Activated T-cell treated with anti-CD3 and anti-CD28 coated beads for 48 hours (primary cell): ENCODE results near the gene LBR.

ENCODE experiments used
- DNase-seq: peaks from one replicate; pipeline ENCODE4 v3.0.0-alpha.2; 2020; ENCODE audit warnings: low read depth

Gene LBR

DNA sequence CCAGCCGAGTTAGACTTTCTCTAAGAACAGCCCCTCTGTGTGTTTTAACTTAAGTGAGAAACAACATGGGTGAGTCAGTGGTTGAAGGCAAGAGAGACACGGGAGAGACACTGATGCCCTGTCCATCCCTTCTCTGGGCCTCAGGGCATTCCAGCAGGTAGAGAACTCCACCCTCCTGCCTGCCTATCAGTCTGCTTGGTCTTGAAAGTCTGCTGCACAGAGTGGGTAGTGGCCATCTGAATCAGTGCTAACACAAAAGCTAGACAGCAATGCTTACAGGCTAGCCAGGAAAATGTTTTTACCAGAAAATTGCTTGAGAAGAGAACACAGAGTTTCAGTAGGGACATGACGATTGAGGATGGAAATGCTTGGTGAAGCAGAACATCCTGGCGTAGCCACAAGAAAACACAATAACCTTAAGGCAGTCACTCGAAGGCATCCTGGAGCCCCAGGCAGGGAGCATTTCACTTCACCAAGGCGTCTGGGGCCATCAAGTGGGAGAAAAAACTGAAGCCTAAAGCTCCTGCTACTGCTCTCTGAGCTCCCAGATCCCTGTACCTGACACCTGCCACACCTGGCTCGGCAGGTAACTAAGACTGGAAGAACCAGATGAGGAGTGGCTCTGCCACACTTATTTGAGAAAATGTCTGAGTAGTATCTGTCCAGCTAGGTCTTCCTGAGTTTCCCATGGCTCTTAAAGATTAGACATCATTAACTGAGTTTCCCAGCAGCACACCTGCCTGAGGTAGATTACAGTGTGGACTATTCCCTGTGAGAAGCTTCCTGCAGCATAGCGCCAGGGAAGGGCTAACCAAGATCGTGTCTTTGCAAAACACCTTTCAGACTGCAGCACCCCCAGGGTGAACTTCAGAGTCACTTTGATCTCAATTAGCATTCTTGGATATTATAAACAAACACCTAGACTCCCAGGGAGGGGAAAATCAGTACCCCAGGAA lies 18.1 kb upstream of the LBR start:
- no peak for DNase-seq

DNA sequence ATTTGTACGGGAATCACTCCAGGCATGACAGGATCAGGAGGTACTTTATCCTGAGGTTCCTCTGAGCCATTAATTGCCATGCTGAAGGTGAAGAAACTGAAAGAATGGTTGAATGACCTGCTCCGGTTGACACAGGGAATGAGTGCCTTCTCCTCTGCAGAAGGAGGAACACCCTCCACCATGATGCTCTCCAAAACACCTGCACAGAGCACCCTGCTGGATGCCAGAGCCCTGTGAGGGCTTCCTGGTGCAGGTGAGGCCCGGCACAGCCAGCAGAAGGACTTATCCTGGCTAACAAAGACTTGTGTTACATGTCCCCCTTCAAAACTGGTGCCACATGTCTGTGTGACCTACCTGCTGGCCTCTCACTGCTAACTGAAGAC lies 14.3 kb upstream of the LBR start:
- DNase-seq = no peak

DNA sequence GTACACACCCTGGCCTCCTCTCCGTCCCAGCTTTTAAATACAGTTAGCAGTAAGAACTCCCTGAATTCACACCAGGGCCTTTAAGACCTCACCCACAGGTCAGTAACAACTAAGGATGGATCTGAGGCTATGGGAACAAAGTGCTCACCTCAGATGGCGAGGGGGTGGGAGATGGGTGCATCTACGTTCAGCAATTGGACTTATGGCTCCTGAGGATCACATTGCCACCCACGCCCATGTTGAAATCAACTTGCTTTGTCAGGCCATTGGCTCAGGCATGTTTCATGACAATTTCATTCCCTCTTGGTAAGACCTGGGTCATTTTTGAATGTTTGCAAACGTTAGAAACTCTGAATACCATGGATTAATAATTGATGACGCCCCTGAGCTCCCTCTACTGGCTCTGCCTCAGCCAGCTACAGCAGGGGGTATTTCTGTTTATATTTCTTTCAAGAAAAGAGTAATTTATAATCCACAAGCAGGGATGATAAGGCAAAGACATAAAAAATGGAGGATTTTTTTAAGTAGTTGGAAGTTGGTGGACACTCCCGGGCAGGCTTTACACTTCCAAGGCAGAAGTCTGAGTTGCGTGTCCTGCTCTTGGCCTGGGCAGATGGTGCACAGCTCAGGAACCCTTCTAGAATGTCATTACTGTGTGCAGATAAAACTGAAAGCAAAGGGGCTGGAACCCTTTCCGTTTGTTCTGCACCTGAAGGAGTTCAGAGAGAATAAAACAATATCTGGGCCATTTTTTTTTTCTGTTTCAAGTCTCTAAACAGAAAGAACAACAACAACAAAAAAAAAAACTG lies 13.7 kb upstream of the LBR start:
- no peak for DNase-seq

DNA sequence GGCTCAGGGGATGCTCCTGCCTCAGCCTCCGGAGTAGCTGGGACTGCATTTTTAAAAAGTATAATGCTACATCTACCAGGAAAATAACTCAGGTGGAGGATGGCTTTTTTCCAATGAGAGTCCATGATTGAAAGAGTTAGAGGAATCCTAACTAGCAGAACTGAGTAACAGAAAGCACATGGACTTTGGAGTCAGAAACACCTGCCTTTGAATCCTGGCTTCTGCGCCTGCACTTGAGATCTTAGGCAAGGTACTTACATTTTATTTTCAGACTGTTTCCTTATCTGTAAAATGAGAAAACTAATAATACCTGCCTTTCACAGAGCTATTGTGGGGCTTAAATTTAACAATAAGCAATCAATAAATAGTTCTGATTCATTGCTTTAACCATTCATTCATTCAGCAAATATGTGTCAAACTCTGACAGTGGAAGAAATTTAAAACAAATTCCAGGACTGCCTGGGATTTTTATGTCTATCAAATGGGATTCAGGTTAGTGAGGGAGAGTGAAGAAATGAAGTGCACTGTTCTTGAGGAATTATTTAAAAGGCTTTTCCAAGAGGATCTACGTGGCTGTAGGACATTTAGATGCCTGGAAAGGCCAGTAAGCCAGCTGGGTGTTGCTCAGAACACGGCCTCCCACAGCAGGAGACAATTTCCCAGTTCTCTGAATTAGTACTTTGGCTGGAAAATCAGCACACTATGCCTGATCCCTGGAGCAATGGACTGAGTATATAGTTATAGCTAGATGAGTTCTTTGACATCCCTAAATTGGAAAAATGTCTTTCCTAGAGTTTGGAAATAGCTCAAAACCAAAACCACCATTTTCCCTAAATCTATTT lies 12.8 kb upstream of the LBR start:
- no peak for DNase-seq

DNA sequence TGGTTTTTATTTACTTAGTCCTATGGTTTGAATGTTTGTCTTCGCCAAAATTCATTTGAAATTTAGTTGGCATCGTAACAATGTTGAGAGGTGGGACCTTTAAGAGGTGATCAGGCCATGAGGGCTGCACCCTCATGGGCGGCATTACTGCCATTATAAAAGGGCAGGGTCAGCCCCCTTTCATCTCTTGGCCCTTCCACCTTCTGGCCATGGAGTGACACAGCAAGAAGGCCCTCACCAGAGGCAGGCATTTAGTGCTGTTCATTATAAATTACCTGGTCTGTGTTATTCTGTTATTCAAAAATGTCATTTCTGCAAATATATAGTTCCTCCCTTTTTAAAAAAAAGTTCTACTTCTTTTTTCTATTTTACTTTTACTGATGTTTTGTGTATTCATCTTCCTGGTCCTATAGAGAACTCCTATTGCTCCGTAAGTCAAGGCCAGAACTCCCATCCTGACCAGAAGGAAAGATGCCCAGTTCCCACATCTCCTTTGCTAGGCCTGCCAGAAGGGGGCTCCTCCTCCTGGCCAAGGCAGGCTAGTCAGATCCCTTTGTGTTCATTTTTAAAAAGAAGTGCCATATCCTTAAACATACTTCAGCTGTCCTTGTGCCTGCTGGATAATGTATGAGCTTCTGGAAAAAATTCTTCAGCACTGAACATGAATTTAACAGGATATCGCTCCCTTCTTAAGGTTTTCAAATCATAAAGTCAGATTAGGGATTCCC lies 10.0 kb upstream of the LBR start:
- DNase-seq = no peak

DNA sequence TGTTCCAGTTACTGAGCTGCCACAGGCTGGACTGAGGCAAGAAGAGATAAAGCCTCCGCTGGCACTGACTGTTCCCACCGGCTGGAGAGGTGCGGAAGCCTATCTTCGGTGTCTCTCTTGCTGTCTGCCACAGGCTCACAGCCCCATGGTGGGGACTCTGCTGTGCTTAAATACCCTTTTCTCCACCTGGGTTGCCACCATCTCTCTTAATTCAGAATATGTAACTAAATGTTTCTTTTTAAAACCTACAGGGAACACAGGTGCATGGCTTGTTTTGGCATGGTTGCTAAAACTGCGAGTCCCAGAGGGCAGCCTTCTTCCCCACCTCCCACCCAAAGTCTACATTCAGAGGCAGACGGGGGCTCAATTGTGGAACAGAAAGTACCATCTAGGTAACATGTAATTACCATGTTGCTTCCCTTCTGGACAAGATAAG lies 8.1 kb upstream of the LBR start:
- no peak for DNase-seq

DNA sequence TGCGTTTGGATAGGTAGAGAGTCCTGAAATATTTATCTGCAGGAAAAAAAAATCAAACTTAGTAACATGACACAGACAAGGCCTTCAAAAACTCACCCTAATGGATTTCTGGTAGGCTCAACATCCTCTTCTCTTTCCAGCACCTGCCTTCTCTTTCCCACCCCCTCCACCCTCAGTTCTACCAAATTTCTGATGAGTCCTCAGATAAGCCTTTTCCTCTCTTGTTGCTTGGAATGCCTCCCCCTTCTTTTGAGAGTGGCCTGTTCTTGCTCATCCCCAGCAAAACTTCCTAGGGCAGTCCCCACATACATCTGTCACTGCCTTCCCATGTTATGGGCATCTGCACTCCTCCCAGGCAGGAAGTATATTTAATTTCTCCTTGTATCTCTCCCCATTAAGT lies 7.6 kb upstream of the LBR start:
- no peak for DNase-seq

DNA sequence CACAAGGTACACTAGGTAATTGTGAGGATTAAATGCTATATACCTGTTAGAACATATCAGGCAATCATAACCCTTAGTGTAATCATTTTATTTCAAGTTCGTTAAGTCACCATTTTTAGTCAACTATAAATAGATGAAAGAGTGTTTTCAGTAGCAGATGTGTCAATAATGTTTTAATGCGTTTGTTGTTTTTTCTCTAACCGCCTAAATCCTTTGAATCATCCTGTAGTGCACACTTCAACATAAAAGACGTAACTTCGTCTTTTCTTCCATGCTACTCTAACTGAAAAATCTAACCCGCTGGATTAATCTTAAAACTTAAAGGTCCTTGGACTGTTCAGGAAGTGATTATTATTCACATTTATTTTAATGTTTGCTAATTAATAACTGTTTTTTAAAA lies 7.2 kb upstream of the LBR start:
- DNase-seq = no peak

DNA sequence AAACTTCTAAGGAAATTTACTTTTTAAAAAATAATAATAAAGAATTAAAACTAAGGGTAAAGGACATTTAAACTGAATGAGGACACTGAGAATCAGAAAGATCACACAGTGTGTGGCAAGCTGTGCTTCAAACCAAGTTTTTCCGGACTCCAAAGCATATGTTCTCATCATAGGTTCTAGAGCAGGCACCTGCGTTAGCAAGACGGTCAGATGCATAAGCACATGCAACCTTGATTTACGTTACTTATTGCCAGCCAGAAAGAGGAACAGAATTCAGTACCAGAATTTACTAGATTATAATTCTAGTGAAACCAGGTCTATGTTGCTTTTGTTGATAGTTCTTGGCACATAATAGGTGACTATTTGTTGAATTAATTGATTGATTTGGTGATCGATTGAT lies 6.2 kb upstream of the LBR start:
- no peak for DNase-seq

DNA sequence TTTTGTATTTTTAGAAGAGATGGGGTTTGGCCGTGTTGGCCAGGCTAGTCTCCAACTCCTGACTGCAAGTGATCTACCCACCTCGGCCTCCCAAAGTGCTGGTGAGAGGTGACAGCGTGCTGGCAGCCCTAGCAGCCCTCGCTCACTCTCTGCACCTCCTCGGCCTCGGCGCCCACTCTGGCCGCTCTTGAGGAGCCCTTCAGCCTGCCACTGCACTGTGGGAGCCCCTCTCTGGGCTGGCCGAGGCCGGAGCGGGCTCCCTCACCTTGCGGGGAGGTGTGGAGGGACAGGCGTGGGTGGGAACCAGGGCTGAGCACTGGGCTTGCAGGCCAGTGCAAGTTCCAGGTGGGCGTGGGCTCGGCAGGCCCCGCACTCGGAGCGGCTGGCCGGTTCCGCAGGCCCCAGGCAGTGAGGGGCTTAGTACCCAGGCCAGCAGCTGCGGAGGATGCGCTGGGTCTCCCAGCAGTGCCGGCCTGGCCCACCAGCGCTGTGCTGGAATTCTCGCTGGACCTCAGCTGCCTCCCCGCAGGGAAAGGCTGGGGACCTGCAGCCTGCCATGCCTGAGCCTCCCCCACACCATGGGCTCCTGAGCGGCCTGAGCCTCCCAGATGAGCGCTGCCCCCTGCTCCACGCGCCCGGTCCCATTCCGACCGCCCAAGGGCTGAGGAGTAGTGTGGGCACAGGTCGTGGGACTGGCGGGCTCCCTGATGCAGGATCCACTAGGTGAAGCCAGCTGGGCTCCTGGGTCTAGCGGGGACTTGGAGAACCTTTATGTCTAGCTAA lies 3.4 kb upstream of the LBR start:
- DNase-seq = no peak

DNA sequence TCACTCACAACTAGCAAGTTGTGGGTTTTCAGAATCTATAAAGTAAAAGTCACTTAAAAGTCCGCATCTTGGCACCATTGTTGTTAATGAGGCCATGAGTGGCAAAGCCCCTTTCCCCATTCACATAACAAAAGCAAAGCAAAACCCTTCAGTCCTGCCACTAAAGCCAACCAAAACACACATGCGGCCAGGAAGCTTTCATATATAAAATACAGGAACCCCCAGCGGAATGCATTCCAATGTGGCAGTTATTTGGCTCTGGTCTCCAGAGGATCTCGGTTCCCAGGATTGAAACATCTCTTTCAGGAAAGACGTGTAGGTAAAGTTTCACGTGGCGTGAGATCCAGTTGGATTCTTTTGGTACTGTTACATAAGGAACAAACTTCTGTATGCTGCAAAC lies 2.5 kb upstream of the LBR start:
- no peak for DNase-seq

DNA sequence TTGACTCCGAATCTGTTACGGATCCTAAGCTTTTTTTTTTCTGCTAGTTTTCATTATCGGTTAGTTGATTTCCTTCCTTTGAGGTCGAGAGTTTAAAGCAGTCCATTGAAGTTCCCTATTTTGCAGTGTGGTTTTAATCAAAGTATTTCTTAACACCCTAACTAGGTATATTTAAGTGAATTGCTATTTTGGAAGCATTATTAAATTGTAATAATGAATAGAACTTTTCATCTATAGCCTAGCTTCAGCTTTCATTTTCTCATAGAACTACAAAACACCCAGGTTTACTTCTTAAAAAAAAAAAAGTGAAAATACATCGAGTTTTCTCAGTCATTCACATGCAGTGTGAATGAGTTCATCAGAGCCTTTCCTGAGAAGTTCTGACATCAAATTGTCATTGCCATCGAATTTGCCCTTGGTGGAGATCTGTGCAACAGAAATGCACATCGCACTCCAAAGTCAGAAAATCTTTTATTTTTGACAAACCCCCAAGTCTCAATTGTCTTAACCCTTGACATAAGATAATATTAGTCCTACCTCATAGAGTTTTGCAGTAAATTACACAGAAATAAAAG lies 1.1 kb upstream of the LBR start:
- DNase-seq = no peak

DNA sequence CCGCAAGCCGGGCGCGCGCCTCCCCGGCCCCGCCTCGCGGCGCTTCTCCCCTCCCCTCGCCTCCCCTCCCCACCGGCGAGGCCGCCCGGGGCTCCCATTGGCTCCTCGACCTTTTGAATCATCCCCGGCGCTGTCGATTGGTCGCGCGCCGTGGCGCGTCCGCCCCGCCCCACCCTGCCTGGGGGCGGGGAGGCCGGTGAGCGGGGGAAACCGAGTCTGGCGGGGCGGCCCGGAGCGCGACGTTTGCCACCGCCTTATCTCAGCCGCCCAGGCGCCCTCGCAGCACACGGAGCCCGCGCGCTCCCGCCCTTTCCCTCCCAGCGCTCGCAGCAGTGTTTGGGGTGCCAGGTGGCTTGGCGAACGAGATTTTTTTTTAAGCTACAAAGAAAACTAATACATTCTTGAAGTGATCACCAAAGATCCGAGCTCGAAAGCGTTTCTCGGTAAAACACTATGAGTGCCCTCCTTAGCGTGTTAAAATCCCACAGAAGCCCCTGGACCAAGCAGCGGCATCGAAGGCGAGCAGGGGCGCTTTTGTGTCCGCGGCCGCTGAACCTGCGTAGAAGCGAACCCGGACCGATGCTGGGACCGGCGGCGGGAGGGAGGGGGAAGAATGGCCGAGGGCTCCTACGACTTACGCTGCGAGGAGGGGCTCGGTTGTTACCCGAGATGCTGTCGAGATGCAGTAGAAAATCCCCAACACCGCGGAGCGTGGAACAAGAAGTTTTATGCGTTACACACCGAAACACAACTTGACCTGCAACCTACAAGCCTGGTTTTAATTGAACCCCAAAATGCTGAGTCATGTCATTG lies 436 bp upstream of the LBR start:
- peak; percentile 90 for DNase-seq

DNA sequence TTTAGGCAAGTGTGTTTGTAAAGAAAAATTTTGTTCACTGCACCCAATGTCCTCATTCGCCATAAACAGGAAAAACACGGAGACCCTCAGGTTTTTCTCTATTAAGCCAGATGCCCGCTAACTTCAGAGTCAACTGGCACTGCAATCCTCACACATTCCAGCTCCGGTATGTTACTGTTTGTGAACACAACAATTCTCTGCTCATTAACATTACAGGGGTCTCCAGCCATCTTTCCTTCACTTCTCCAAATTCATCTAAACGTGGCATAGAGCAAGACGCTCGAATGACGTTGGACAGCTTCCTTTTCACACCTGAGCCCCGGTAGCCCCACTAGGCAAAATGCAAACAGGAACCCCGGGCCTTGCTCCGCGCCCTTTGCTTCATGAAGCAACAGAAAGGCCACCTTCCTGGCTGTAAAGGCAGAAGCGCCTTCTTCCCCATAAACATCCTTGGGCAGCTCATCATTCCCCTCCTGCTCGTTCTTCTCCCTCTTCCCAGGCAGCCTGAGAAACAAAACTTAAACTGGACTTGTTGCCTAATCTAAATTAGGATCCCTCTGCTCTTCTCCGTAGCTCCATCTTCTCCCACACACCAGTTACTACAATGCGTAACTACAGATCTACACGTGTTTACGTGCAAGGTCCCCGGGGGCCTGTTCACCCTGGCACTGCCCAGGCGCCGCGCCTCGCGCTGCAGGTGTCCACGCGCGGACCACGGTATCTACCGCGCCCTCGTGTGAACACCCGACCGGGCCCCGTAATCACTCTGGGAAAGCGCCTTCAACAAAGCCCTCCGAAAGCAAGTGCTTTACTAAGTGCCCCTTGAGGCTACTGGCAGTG lies 1.2 kb downstream of the LBR start:
- peak; percentile 27 for DNase-seq

DNA sequence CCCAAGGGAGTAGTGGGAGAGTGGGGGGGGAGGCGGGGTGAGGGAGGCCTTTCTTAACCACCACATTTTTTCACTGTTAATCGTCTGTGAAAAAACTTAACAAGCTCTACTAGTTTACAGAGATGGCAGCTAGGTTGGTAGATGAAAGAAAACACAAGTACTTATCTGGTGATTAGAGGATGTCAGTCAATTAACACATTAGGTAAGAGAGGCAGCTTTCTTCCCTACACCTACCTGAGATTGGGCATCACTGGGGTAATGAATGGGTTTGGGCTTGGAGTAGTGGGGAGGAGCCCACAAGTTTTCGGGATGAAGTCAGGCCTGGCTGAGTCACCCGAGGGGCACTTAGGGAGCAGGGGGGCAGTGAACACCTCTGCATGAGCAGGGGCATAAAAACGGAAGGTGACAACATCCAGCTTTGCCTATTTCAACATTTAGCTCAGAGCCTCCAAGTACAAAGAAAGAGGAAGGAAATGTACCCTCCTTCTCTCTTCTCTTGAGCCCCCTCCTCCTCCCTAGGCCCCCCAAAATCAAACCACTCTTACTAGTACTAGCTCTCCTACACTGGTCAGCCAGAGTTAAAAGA lies 2.5 kb downstream of the LBR start:
- DNase-seq = no peak

DNA sequence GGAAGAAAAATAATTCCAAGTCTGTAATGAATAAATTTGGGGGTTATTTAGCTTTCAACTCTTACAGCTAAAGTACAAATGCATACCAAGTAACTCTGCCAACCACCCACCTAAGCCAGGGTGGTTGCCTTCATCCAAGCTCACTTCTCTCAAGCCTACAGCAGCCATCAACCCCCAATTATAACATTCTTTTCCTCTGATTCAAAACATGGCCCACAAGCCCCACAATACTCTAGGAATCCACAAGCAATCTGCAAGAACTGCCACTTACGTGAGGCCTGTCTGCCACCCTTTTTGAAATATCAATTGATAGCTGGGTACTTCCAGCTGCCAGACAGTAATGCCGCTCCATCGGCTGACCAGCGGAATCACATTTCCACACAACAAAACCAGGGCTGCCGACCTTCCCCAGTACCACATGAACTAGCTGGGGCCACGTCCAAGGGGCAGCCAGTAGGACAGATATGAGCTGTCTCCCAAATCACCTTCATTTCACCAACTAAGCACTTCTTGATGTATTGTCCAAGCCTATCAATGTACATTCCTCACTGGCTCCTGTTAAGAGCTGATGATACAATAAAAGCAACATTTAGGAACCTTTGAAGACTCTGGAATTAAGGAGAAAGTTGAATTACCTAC lies 3.2 kb downstream of the LBR start:
- no peak for DNase-seq

DNA sequence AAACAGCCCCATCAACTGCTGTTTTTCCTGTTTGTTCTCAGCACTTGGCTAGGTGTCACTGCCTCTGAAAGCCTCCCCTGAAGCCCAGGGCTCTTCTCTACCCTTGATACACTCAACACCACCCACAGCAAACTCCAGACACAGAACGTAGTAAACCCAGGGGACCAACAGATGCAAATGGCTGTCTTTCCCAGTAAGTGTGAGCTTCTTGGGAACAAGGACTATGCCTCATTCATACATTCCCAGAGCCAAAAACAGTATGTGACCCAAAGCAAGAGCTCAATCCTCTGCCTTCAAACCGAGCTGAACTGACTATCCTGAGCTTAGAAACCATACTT lies 4.4 kb downstream of the LBR start:
- DNase-seq = no peak
